Measurements from ENCODE around the gene SUCO.

DNA sequence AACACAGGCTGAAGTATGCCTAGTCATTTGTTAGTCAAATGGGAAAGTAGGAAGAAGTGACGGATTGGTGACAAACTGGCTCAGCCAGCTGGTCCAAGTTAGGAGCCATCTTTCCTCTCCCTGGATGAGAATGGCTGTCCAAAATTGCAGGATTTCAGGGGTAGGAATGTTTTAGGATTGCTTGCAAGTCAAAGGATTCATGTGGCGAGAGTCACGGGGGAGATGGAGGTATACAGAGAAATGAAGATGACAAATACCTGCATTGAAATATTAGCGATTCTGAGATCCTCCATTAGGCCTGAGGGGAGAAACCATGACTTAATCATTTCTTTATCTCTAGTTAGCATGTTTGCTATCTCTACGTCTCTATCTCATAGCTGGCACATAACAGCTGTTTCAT lies 47.3 kb upstream of the SUCO start:
- TF ChIP-seq, protein P1, sequence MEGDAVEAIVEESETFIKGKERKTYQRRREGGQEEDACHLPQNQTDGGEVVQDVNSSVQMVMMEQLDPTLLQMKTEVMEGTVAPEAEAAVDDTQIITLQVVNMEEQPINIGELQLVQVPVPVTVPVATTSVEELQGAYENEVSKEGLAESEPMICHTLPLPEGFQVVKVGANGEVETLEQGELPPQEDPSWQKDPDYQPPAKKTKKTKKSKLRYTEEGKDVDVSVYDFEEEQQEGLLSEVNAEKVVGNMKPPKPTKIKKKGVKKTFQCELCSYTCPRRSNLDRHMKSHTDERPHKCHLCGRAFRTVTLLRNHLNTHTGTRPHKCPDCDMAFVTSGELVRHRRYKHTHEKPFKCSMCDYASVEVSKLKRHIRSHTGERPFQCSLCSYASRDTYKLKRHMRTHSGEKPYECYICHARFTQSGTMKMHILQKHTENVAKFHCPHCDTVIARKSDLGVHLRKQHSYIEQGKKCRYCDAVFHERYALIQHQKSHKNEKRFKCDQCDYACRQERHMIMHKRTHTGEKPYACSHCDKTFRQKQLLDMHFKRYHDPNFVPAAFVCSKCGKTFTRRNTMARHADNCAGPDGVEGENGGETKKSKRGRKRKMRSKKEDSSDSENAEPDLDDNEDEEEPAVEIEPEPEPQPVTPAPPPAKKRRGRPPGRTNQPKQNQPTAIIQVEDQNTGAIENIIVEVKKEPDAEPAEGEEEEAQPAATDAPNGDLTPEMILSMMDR (conservative IDR thresholded peaks at IDR 0.05; ENCODE audit: low read depth, low read length), result no peak
- TF ChIP-seq MAFK (IDR thresholded peaks at IDR 0.05; ENCODE audit: low read depth, low read length) (no peak), CHD1 (IDR thresholded peaks at IDR 0.05; ENCODE audit: low read depth, low read length) (no peak), POLR2A (IDR thresholded peaks at IDR 0.05; ENCODE audit: low read depth, low read length) (no peak), MAZ (IDR thresholded peaks at IDR 0.05; ENCODE audit: borderline replicate concordance, low read depth, low read length) (no peak), RAD21 (IDR thresholded peaks at IDR 0.05; ENCODE audit: low read length) (no peak), RCOR1 (IDR thresholded peaks at IDR 0.05; ENCODE audit: insufficient replicate concordance, low read length) (no peak), NFE2L2 (IDR thresholded peaks at IDR 0.05; ENCODE audit: low read depth, low read length) (no peak), SMC3 (IDR thresholded peaks at IDR 0.05; ENCODE audit: low read depth, low read length) (no peak), BHLHE40 (IDR thresholded peaks at IDR 0.05; ENCODE audit: low read depth, low read length) (no peak)
- TF ChIP-seq, protein P2, sequence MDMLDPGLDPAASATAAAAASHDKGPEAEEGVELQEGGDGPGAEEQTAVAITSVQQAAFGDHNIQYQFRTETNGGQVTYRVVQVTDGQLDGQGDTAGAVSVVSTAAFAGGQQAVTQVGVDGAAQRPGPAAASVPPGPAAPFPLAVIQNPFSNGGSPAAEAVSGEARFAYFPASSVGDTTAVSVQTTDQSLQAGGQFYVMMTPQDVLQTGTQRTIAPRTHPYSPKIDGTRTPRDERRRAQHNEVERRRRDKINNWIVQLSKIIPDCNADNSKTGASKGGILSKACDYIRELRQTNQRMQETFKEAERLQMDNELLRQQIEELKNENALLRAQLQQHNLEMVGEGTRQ (IDR thresholded peaks at IDR 0.05; ENCODE audit: low read depth, low read length), result no peak
- TF ChIP-seq, protein P3, sequence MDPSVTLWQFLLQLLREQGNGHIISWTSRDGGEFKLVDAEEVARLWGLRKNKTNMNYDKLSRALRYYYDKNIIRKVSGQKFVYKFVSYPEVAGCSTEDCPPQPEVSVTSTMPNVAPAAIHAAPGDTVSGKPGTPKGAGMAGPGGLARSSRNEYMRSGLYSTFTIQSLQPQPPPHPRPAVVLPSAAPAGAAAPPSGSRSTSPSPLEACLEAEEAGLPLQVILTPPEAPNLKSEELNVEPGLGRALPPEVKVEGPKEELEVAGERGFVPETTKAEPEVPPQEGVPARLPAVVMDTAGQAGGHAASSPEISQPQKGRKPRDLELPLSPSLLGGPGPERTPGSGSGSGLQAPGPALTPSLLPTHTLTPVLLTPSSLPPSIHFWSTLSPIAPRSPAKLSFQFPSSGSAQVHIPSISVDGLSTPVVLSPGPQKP (IDR thresholded peaks at IDR 0.05; ENCODE audit: borderline replicate concordance, low read depth, low read length), result no peak

Data from IMR-90 (cell line).